Ishikawa (cell line): ENCODE data around the gene LAPTM5.

Source experiments
- CEBPB ChIP-seq: IDR thresholded peaks from 2 replicates; pipeline ENCODE4 v1.6.1; 2012
- EP300 ChIP-seq: IDR thresholded peaks from 2 replicates; pipeline ENCODE4 v1.6.1; 2012; ENCODE audit warnings: borderline replicate concordance
- MAX ChIP-seq: IDR thresholded peaks from 2 replicates; pipeline ENCODE4 v1.6.1; 2012
- NFIC ChIP-seq: IDR thresholded peaks from 2 replicates; pipeline ENCODE4 v1.6.1; 2012
- RAD21 ChIP-seq: IDR thresholded peaks from 2 replicates; pipeline ENCODE4 v1.6.1; 2012; ENCODE audit warnings: low read depth
- ZBTB7A ChIP-seq: IDR thresholded peaks from 2 replicates; pipeline ENCODE4 v1.6.1; 2012; ENCODE audit warnings: low read depth

GRCh38 chr1:30718091-30718635 lies 39.4 kb downstream of the LAPTM5 start:
- TF ChIP-seq EP300 (no peak), RAD21 (no peak), MAX (no peak), NFIC (no peak), CEBPB (no peak), ZBTB7A (no peak)
